GM12892 (cell line): ENCODE results near the gene EMX2. TPM values are rescaled to one million over a fixed set of nuclear protein-coding genes. Genes with fewer than 3 reads are reported as not detected.
"Not testable (repeated sequence)": the region's sequence is repeated elsewhere in the genome, so short reads cannot be mapped to it uniquely, and the experiment has no call there.

Source experiments
- DNase-seq: peaks from one replicate; pipeline ENCODE4 v3.0.0; 2011; ENCODE audit not compliant: insufficient read length
- FAIRE-seq: peaks from 2 replicates; lab custom pipeline; 2011; peaks lifted over from hg19 to GRCh38; lab: Jason Lieb, UNC
- POLR2A ChIP-seq: IDR thresholded peaks from 2 replicates; pipeline ENCODE4 v1.6.1; 2011; ENCODE audit warnings: low read depth, low read length, control low read depth
- POLR2AphosphoS5 ChIP-seq: IDR thresholded peaks from 2 replicates; pipeline ENCODE4 v1.6.1; 2011; ENCODE audit warnings: low read depth, low read length, control low read depth
- TAF1 ChIP-seq: IDR thresholded peaks from 2 replicates; pipeline ENCODE4 v1.6.1; 2011; ENCODE audit warnings: low read depth, mild to moderate bottlenecking, control low read depth, low read length, borderline replicate concordance
- polyA plus RNA-seq: library from polyadenylated mRNA; unstranded; fragments of >200 nt; gene quantifications from one replicate; pipeline ENCODE4 v1.2.1, GENCODE V29; 2012; ENCODE audit warnings: missing spikeins, inconsistent platforms; ENCODE audit not compliant: missing spikeins

EMX2 gene
- polyA plus RNA-seq, result not detected

GRCh38 chr10:117542706-117543224 is at the start of gene EMX2:
Gene EMX2, plus strand, starts transcription at chr10:117542746. Its CDS starts 522 bp downstream, at chr10:117543268.
- FAIRE-seq (no peak), DNase-seq (no peak)

DNA sequence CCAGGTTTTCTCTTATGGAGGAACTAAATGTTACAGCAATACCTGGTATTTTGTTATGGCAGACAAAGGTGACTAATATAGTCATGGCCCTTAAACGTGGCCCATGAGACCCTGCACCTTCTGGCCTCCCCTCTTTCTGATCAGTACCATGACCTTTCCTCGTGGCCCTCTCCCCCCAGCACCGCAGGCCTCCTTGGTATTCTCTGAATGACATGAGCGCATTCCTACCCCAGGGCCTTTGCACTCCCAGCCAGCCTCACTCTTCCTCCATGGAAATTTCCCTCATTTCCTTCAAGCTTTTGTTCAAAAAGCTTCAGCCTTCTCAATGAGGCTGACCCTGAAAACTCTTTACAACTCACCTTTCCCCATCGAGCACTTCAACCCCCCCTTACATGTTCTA is 46.5 kb upstream of the EMX2 start:
- TF ChIP-seq TAF1, result no peak
- no peak for TF ChIP-seq POLR2AphosphoS5
- TF ChIP-seq POLR2A, result no peak
- FAIRE-seq (no peak), DNase-seq (no peak)

More at GRCh38 chr10:117542706-117543224, at the start of gene EMX2:
- TF ChIP-seq POLR2A (no peak), TAF1 (no peak), POLR2AphosphoS5 (no peak)

GRCh38 chr10:117496616-117497028 is 45.9 kb upstream of the EMX2 start:
- DNase-seq (peak; percentile 49), FAIRE-seq (peak; percentile 92)
- TF ChIP-seq POLR2A (no peak), TAF1 (no peak), POLR2AphosphoS5 (no peak)

- no peak for FAIRE-seq
- no peak for TF ChIP-seq POLR2A
- no peak for TF ChIP-seq POLR2AphosphoS5
- TF ChIP-seq TAF1, result no peak
- DNase-seq, result no peak
Observed at GRCh38 chr10:117497736-117498135, 44.8 kb upstream of the EMX2 start.

DNA sequence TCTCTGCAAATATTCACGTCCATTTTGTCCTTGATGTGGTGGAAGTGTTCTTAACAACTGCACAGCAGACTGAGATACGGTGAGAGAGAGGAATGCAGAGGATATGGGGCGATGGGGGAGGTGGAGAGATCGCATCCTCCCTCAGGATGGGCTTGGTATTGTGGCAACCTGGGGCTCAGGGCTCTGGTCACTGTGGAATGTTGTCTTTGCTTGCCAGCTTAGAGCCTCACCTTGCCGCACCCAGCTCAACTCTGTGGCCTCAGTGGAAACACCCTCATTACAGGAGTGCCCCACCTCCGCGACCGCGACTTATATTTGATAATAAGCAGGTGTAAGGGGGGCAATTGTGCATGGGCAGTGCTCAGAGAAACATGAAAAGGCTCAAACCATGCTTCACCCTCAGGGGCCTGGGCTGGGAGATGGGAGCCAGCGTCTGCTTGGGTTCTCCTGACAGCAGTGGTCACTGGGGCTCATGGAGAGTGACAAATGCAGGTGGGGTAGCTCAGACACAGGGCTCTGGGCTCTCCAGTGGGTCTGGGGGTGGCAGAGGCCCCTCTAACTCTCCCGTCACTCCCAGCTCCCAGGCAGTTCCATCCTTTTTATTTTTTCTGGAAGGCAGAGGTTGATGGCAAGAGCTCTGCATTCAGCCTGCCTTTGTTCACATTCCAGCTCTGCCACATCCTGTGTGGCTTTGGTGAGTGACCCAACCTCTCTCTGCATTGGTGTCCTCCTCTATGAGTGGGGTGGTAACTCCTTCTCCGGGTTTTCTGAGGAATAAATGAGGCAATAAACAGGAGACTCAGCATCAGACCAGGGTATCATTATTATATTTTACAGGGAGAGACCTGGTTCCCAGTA is 43.1 kb upstream of the EMX2 start:
- TF ChIP-seq POLR2AphosphoS5 (no peak), POLR2A (no peak), TAF1 (no peak)
- FAIRE-seq, result no peak

DNA sequence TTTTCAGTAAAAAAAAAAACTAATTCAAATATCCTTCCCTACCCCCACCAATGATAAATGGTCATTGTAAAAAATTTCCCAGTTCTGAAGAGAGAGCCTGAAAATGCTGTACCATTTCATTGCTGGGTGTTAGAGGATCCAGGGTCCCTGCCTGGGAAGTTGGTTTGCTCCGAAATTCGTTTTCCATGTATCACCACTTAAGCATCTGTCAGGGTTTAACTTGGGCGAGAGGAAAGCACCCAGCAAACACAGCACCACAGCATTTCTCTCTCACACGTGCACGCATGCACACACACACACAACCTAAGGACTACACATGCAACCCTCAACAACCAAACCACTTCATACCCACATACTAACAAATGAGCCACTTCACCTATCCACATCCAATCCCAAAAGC is 42.1 kb upstream of the EMX2 start:
- FAIRE-seq (no peak), DNase-seq (no peak)
- TF ChIP-seq TAF1, result no peak
- TF ChIP-seq POLR2A, result no peak
- no peak for TF ChIP-seq POLR2AphosphoS5

More for the DNA sequence above, 43.1 kb upstream of the EMX2 start:
- DNase-seq, result no peak

- FAIRE-seq (no peak), DNase-seq (no peak)
- TF ChIP-seq POLR2A (no peak), POLR2AphosphoS5 (no peak), TAF1 (no peak)
Observed at GRCh38 chr10:117501460-117502035, 41.0 kb upstream of the EMX2 start.

DNA sequence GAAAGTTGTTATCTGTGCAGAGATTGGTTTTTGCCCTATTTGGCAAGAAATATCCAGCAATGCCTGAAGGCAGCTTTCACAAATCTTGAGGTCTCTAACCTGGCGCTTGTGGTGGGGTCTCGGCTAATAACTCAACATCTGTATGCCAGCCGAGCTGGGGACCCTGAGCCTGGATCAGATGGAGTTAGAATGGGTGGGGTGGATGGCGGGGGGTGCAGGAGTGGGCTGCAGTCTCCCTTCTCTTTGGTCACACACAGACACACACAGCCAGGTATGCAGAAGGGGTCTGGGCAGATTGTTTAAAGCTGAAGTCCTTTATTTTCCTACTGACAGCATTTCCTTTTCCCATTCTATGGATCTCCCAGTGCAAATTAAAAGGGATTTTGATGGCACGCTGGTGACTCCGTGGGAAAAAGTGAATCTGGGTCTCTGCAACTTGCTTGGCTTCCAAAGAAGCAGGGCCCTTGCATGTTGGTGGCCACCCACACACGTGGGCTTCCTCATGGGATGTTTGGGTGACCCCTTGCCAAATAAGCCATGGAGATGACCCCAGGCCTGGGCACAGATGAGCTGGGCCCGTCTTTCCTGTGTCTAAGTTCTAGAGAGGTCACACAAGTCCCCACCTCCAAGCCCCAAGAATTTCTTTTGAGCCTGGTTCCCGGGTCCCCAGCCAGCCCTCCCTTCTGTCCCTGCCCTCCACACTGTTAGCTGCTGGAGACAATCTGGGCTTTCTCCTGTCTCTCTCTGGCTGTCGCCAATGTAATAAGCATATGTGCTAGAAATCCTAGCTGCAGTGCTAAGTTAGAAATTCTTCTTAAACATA is 39.9 kb upstream of the EMX2 start:
- TF ChIP-seq POLR2A (no peak), TAF1 (no peak), POLR2AphosphoS5 (no peak)
- DNase-seq (no peak), FAIRE-seq (no peak)

GRCh38 chr10:117503244-117504205 is 39.0 kb upstream of the EMX2 start:
- TF ChIP-seq POLR2A (no peak), POLR2AphosphoS5 (no peak), TAF1 (no peak)
- FAIRE-seq (no peak), DNase-seq (no peak)

DNA sequence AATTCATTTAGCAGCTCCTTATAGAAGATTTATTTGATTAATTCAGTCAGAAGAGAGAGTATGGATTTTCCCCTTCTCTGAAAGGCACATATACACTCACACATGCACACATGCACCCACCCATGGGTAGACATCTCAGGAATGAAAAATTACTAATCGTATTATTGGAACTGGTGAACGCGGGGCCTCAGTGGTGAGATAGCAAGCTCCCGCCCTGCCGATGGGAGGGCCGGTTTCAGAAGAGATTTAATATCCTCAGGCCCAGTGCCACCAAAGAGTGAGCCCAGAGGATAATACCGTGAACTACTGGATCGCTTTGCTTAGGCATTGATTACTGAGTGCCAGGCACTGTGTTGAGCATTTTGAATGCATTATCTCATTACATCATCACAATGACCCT is 38.0 kb upstream of the EMX2 start:
- TF ChIP-seq POLR2AphosphoS5, result no peak
- no peak for TF ChIP-seq POLR2A
- TF ChIP-seq TAF1, result no peak
- FAIRE-seq (no peak), DNase-seq (no peak)

GRCh38 chr10:117507081-117507480 is 35.5 kb upstream of the EMX2 start:
- FAIRE-seq, DNase-seq: not testable (repeated sequence)
